H1 (cell line): Measurements from ENCODE around the gene SPECC1. TPM values are rescaled to one million over a fixed set of nuclear protein-coding genes. Genes with fewer than 3 reads are reported as not detected.

Experiments used
- CTCF ChIA-PET: fragments of 300-600 bp; sonication (Branson Sonifier 250); formaldehyde crosslinking; loops from one replicate; lab custom pipeline; 2021; ENCODE audit not compliant: partially characterized antibody; lab: Charles Lee
- POLR2A ChIA-PET: fragments of 300-600 bp; sonication (Branson Sonifier 250); formaldehyde crosslinking; loops from one replicate; lab custom pipeline; 2021; ENCODE audit warnings: inconsistent platforms; ENCODE audit not compliant: partially characterized antibody; lab: Charles Lee
- DNase-seq, 2 experiments: peaks; one replicate each; pipeline versions ENCODE4 v3.0.0 to v3.0.0-alpha.2; 2010 to 2022; ENCODE audit warnings: low spot score in 2 of 2, low read depth in 1 of 2, mixed read lengths in 1 of 2
- FAIRE-seq: peaks from 2 replicates; lab custom pipeline; 2011; peaks lifted over from hg19 to GRCh38; lab: Jason Lieb, UNC
- H2AFZ ChIP-seq: 2 replicates; pipeline ENCODE4 v1.8.1; 2012; ENCODE audit warnings: low read length, inconsistent platforms
- H2AK5ac ChIP-seq: 2 replicates; pipeline ENCODE4 v1.6.1; 2013; ENCODE audit warnings: low read depth, low read length
- H2BK120ac ChIP-seq: replicated peaks from 2 replicates; pipeline ENCODE3; 2013; ENCODE audit warnings: low read depth, low read length, inconsistent platforms
- H2BK12ac ChIP-seq: 2 replicates; pipeline ENCODE4 v1.6.1; 2013; ENCODE audit warnings: low read depth, low read length
- H2BK15ac ChIP-seq: 2 replicates; pipeline ENCODE4 v1.6.1; 2013; ENCODE audit warnings: low read length
- H2BK20ac ChIP-seq: 2 replicates; pipeline ENCODE4 v1.6.1; 2013; ENCODE audit warnings: low read length
- H2BK5ac ChIP-seq: 2 replicates; pipeline ENCODE4 v1.6.1; 2013; ENCODE audit warnings: low read depth, low read length
- H3K14ac ChIP-seq: 2 replicates; pipeline ENCODE4 v1.6.1; 2013; ENCODE audit warnings: inconsistent platforms; ENCODE audit not compliant: insufficient read length
- H3K18ac ChIP-seq: 2 replicates; pipeline ENCODE4 v1.6.1; 2013; ENCODE audit warnings: low read length; ENCODE audit errors: extremely low read depth
- H3K23ac ChIP-seq: 2 replicates; pipeline ENCODE4 v1.6.1; 2013; ENCODE audit warnings: inconsistent platforms; ENCODE audit not compliant: insufficient read length
- H3K23me2 ChIP-seq: 2 replicates; pipeline ENCODE4 v1.6.1; 2013; ENCODE audit warnings: low read depth, low read length
- H3K27ac ChIP-seq: 2 replicates; pipeline ENCODE4 v1.6.1; 2011; ENCODE audit warnings: low read depth, low read length, inconsistent platforms
- H3K27me3 ChIP-seq, 4 experiments: replicated peaks in 1 of 4; 1 replicate in 1 of 4; 2 replicates in 3 of 4; pipeline versions ENCODE4 v1.6.1 to v1.8.1; 2011 to 2013; ENCODE audit warnings: low read length in 3 of 4, mild to moderate bottlenecking in 3 of 4, inconsistent platforms in 2 of 4, mixed read lengths in 2 of 4, moderate library complexity in 1 of 4; ENCODE audit not compliant: control insufficient read depth in 3 of 4, insufficient read depth in 3 of 4; ENCODE audit errors: extremely low read depth in 1 of 4
- H3K36me3 ChIP-seq, 4 experiments: 2 replicates each; pipeline versions ENCODE4 v1.6.1 to v1.8.1; 2011 to 2013; ENCODE audit warnings: mild to moderate bottlenecking in 4 of 4, low read length in 3 of 4, moderate library complexity in 2 of 4, control low read depth in 1 of 4, inconsistent platforms in 1 of 4; ENCODE audit not compliant: insufficient read depth in 4 of 4, control insufficient read depth in 2 of 4
- H3K4ac ChIP-seq: replicated peaks from 2 replicates; pipeline ENCODE3; 2013; ENCODE audit warnings: low read length, low read depth, mixed read lengths, inconsistent platforms; ENCODE audit not compliant: insufficient read length
- H3K4me1 ChIP-seq, 4 experiments: replicated peaks in 1 of 4; 1 replicate in 1 of 4; 2 replicates in 3 of 4; pipeline versions ENCODE4 v1.6.1 to v1.8.1; 2011 to 2013; ENCODE audit warnings: low read length in 3 of 4, inconsistent platforms in 2 of 4, mixed read lengths in 1 of 4; ENCODE audit not compliant: insufficient read depth in 4 of 4, control insufficient read depth in 3 of 4
- H3K4me2 ChIP-seq, 2 experiments: 2 replicates each; pipeline versions ENCODE4 v1.6.1 to v1.8.1; 2011 to 2013; ENCODE audit warnings: low read depth in 2 of 2, low read length in 2 of 2, control low read depth in 1 of 2, inconsistent platforms in 1 of 2, mild to moderate bottlenecking in 1 of 2; ENCODE audit not compliant: insufficient read depth in 1 of 2
- H3K4me3 ChIP-seq, 4 experiments: fragments of 200-600, 300-600 bp in 1 of 4; sonication (generic), shearing (Covaris generic), sonication (Bioruptor Twin) in 1 of 4; 2 replicates each; pipeline versions ENCODE4 v1.5.1 to v1.8.1; 2011 to 2016; ENCODE audit warnings: low read length in 4 of 4, low read depth in 3 of 4, control low read depth in 2 of 4, inconsistent platforms in 2 of 4, mild to moderate bottlenecking in 2 of 4, mixed read lengths in 1 of 4, moderate library complexity in 1 of 4; ENCODE audit not compliant: insufficient read depth in 2 of 4; ENCODE audit errors: extremely low read depth in 1 of 4
- H3K56ac ChIP-seq: replicated peaks from 2 replicates; pipeline ENCODE3; 2013; ENCODE audit warnings: low read depth, mild to moderate bottlenecking, mixed read lengths, low read length, inconsistent platforms; ENCODE audit not compliant: insufficient read length
- H3K79me1 ChIP-seq: 2 replicates; pipeline ENCODE4 v1.6.1; 2013; ENCODE audit warnings: low read depth, low read length, control low read depth
- H3K79me2 ChIP-seq, 2 experiments: 2 replicates each; pipeline versions ENCODE4 v1.6.1 to v1.8.1; 2012 to 2013; ENCODE audit warnings: low read length in 2 of 2, mild to moderate bottlenecking in 2 of 2, inconsistent platforms in 1 of 2; ENCODE audit not compliant: insufficient read depth in 2 of 2, control insufficient read depth in 1 of 2
- H3K9ac ChIP-seq, 4 experiments: replicated peaks in 1 of 4; 1 replicate in 1 of 4; 2 replicates in 3 of 4; pipeline versions ENCODE4 v1.6.1 to v1.8.1; 2011 to 2013; ENCODE audit warnings: low read depth in 3 of 4, low read length in 3 of 4, control low read depth in 2 of 4, mild to moderate bottlenecking in 2 of 4, moderate library complexity in 2 of 4, inconsistent platforms in 1 of 4; ENCODE audit errors: extremely low read depth in 1 of 4
- H3K9me3 ChIP-seq, 2 experiments: 2 replicates each; pipeline versions ENCODE4 v1.6.1 to v1.8.1; 2012 to 2013; ENCODE audit warnings: mild to moderate bottlenecking in 2 of 2, moderate library complexity in 2 of 2, control low read depth in 1 of 2, inconsistent platforms in 1 of 2, low read depth in 1 of 2, low read length in 1 of 2, mixed read lengths in 1 of 2; ENCODE audit not compliant: insufficient read depth in 2 of 2
- H4K20me1 ChIP-seq, 2 experiments: replicated peaks in 1 of 2; 2 replicates each; pipeline versions ENCODE3 to v1.8.1; 2011 to 2013; ENCODE audit warnings: inconsistent platforms in 2 of 2, low read length in 2 of 2, mild to moderate bottlenecking in 1 of 2; ENCODE audit not compliant: insufficient read depth in 2 of 2, control insufficient read depth in 1 of 2
- H4K5ac ChIP-seq: 2 replicates; pipeline ENCODE4 v1.6.1; 2013; ENCODE audit warnings: low read length, low read depth, mixed read lengths, inconsistent platforms; ENCODE audit not compliant: insufficient read length
- H4K8ac ChIP-seq: 2 replicates; pipeline ENCODE4 v1.8.0; 2013; ENCODE audit warnings: mild to moderate bottlenecking, moderate library complexity, low read length, inconsistent platforms; ENCODE audit not compliant: insufficient read depth; ENCODE audit errors: extremely low read depth
- H4K91ac ChIP-seq: replicated peaks from 2 replicates; pipeline ENCODE3; 2013; ENCODE audit warnings: low read length, mixed read lengths, inconsistent platforms; ENCODE audit not compliant: insufficient read length
- ASH2L ChIP-seq: fragments of 200-600, 300-600 bp; sonication (generic); IDR thresholded peaks from one replicate; pipeline ENCODE4 v1.7.1; 2017; ENCODE audit warnings: low read length
- CEBPB ChIP-seq: IDR thresholded peaks from 2 replicates; pipeline ENCODE4 v1.6.1; 2012; ENCODE audit warnings: low read depth, low read length
- CREB1 ChIP-seq: IDR thresholded peaks from 2 replicates; pipeline ENCODE4 v1.6.1; 2012; ENCODE audit warnings: inconsistent platforms
- FOSL1 ChIP-seq: IDR thresholded peaks from 2 replicates; pipeline ENCODE4 v1.6.1; 2011; ENCODE audit warnings: mild to moderate bottlenecking, low read depth, low read length, moderate library complexity; ENCODE audit not compliant: insufficient read depth
- GTF2F1 ChIP-seq: IDR thresholded peaks from 2 replicates; pipeline ENCODE4 v1.6.1; 2012; ENCODE audit warnings: low read depth, low read length, improper control_type of control experiment, borderline replicate concordance
- HDAC2 ChIP-seq, 2 experiments: fragments of 300-600 bp in 1 of 2; sonication (generic) in 1 of 2; IDR thresholded peaks; 2 replicates each; pipeline ENCODE4 v1.6.1; 2011 to 2012; ENCODE audit warnings: low read depth in 2 of 2, low read length in 2 of 2, mild to moderate bottlenecking in 2 of 2, moderate library complexity in 2 of 2, borderline replicate concordance in 1 of 2, inconsistent platforms in 1 of 2
- HDAC6 ChIP-seq: IDR thresholded peaks from one replicate; pipeline ENCODE4 v1.7.1; 2012; ENCODE audit warnings: low read depth, mild to moderate bottlenecking, inconsistent platforms, low read length, moderate library complexity
- JUND ChIP-seq: IDR thresholded peaks from 2 replicates; pipeline ENCODE4 v1.6.1; 2011; ENCODE audit warnings: mild to moderate bottlenecking, improper control_type of control experiment, low read length
- KDM4A ChIP-seq: IDR thresholded peaks from one replicate; pipeline ENCODE4 v1.7.1; 2012; ENCODE audit warnings: low read depth, mild to moderate bottlenecking, moderate library complexity, low read length, inconsistent platforms; ENCODE audit not compliant: severe bottlenecking
- NANOG ChIP-seq: IDR thresholded peaks from 2 replicates; pipeline ENCODE4 v1.6.1; 2011; ENCODE audit warnings: low read length, low read depth, mild to moderate bottlenecking, inconsistent platforms; ENCODE audit not compliant: insufficient read depth, poor library complexity, severe bottlenecking
- POU5F1 ChIP-seq: IDR thresholded peaks from 2 replicates; pipeline ENCODE4 v1.6.1; 2011; ENCODE audit warnings: low read depth, mild to moderate bottlenecking, low read length, moderate library complexity
- RXRA ChIP-seq: IDR thresholded peaks from 2 replicates; pipeline ENCODE4 v1.6.1; 2011; ENCODE audit warnings: low read depth, mild to moderate bottlenecking, low read length, moderate library complexity; ENCODE audit not compliant: insufficient read depth
- SP1 ChIP-seq: IDR thresholded peaks from 2 replicates; pipeline ENCODE4 v1.6.1; 2011; ENCODE audit warnings: low read depth, low read length
- WGBS, 2 experiments: shearing (Covaris generic) in 1 of 2; methylation state at CpG; one replicate each; pipeline versions ENCODE4 v1.1.6 to v1.1.7; 2013 to 2015; ENCODE audit warnings: low lambda C conversion rate in 2 of 2, mixed read lengths in 2 of 2, inconsistent platforms in 1 of 2, low coverage in 1 of 2, missing lambda C conversion rate in 1 of 2; ENCODE audit not compliant: insufficient replicate concordance in 2 of 2, insufficient coverage in 1 of 2, insufficient read length in 1 of 2; ENCODE audit errors: extremely low coverage in 1 of 2, missing lambda C conversion rate in 1 of 2; 5-methylcytosine and 5-hydroxymethylcytosine counted together
- polyA plus RNA-seq, 7 experiments: library from polyadenylated mRNA; depleted of rRNA in 3 of 7; stranded (reverse) in 5 of 7; unstranded in 2 of 7; fragments of >200 nt in 5 of 7; fragments of 200-250 nt in 2 of 7; gene quantifications; 1 replicate in 5 of 7; 2 replicates in 1 of 7; 4 replicates in 1 of 7; pipeline versions ENCODE4 v1.2.1 to v1.2.3, GENCODE V29; 2011 to 2013; ENCODE audit warnings: missing spikeins in 2 of 7, mixed read lengths in 2 of 7
- total RNA-seq: library from RNA; stranded (reverse); fragmentation: NEBNext Ultra II Directional; extraction: Animal tissue kit (Norgen Biotek cat#: 25700); gene quantifications from 2 replicates; pipeline ENCODE4 v1.2.1, GENCODE V29; 2021

Gene SPECC1
- total and polyA plus RNA-seq, 2 of the 8 experiments (the other 6 are each of a cell fraction or from before 2014, with no cell fraction given), result 35.8 to 87.9 TPM

- Histone ChIP-seq H2BK12ac (no peak overlapping the region), H2BK15ac (no peak overlapping the region), H4K8ac (no peak overlapping the region), H3K14ac (no peak overlapping the region), H3K79me2 (no peaks in the 10 kb centered on the region), H2BK5ac (no peak overlapping the region), H3K4me3 (no peak overlapping the region), H2BK120ac (no peak overlapping the region), H4K5ac (no peak overlapping the region), H3K9me3 (no peaks in the 10 kb centered on the region), H4K20me1 (no peaks in the 10 kb centered on the region), H2AK5ac (no peak overlapping the region), H3K27ac (no peak overlapping the region), H3K4me2 (no peak overlapping the region), H3K4me1 (no peaks in the 10 kb centered on the region), H3K9ac (no peak overlapping the region), H3K79me1 (no peaks in the 10 kb centered on the region; the same call in 1 of the 2 replicates), H3K36me3 (peaks cover 0 to 2% (median 1%) of the 10 kb centered on the region in 4 experiments; a peak in 5 of 8 replicates), H3K23ac (no peak overlapping the region), H4K91ac (no peak overlapping the region), H2BK20ac (no peak overlapping the region), H3K27me3 (no peaks in the 10 kb centered on the region), H3K4ac (no peak overlapping the region), H3K23me2 (no peaks in the 10 kb centered on the region), H3K18ac (no peak overlapping the region), H2AFZ (no peak overlapping the region), H3K56ac (no peak overlapping the region)
- no peak for DNase-seq
- no peak for FAIRE-seq
- no peak for TF ChIP-seq KDM4A
- TF ChIP-seq HDAC6, result no peak
- TF ChIP-seq SP1, result no peak
- no peak for TF ChIP-seq NANOG
- no peak for TF ChIP-seq FOSL1
- no peak for TF ChIP-seq ASH2L
- no peak for TF ChIP-seq JUND
- TF ChIP-seq GTF2F1, result no peak
- no peak for TF ChIP-seq CEBPB
- TF ChIP-seq RXRA, result no peak
- TF ChIP-seq CREB1, result no peak
- TF ChIP-seq POU5F1, result no peak
- TF ChIP-seq HDAC2 (IDR thresholded peaks at IDR 0.05; ENCODE audit: borderline replicate concordance in 1 of 2, low read depth in 2 of 2, low read length in 2 of 2), result no peak
- ChIA-PET POLR2A (no interaction called here), CTCF (interaction anchor here (0.6 to 1.5 kb wide), 3 partner anchors 29 to 159 kb away, joined by 3 read pairs; no protein-coding TSS in a partner anchor)
- 91% methylated on average over 10 of the region's 10 CpGs; no CpG with 5 or more reads in 1 of the 2 experiments for WGBS, 2 experiments
Observed at GRCh38 chr17:20280851-20281250, 271.7 kb downstream of the SPECC1 start.
